Omental fat pad (tissue), 4 donors: Measurements from ENCODE around the gene SFMBT2. TPM values are rescaled to one million over a fixed set of nuclear protein-coding genes. Genes with fewer than 3 reads are reported as not detected.

Experiments used
- ATAC-seq: fragments of 150-250 bp; one replicate; pipeline ENCODE4 v1.9.1; 2016; ENCODE audit warnings: mild to moderate bottlenecking, moderate library complexity; ENCODE audit not compliant: low FRiP score
- DNase-seq: peaks from one replicate; pipeline ENCODE4 v3.0.0-alpha.2; 2019; ENCODE audit warnings: low spot score
- CTCF ChIP-seq, 3 donors: fragments of 450-650 bp; IDR thresholded peaks; one replicate each; pipeline ENCODE4 v1.5.1; 2016 to 2017; ENCODE audit warnings: antibody characterized with exemption in 3 of 3, mild to moderate bottlenecking in 3 of 3, moderate library complexity in 2 of 3
- total RNA-seq, 4 donors: library from RNA; depleted of rRNA; stranded (reverse); fragments of >200 nt; gene quantifications; one replicate each; pipeline ENCODE4 v1.1.0, GENCODE V29; 2016

SFMBT2 gene
- total RNA-seq, 4 donors from 2014 or later: 6.2 to 12.0 (median 9.4) TPM

GRCh38 chr10:7409045-7409731 lies 1.6 kb downstream of the SFMBT2 start:
- DNase-seq: no peak
- no peak for ATAC-seq
- no peak for TF ChIP-seq CTCF (IDR thresholded peaks at IDR 0.05)

GRCh38 chr10:7408291-7409044 lies 2.4 kb downstream of the SFMBT2 start:
- peak; percentile 33 for ATAC-seq
- DNase-seq: no peak

GRCh38 chr10:7407368-7408290 lies 3.2 kb downstream of the SFMBT2 start:
- DNase-seq (no peak), ATAC-seq (no peak)
- no peak for TF ChIP-seq CTCF (IDR thresholded peaks at IDR 0.05)

More at GRCh38 chr10:7408291-7409044, 2.4 kb downstream of the SFMBT2 start:
- TF ChIP-seq CTCF (IDR thresholded peaks at IDR 0.05): no peak

- DNase-seq (no peak), ATAC-seq (no peak)
- no peak for TF ChIP-seq CTCF (IDR thresholded peaks at IDR 0.05)
These were observed 4.0 kb downstream of the SFMBT2 start for GRCh38 chr10:7406712-7407333.

- no peak for DNase-seq
- ATAC-seq: no peak
- no peak for TF ChIP-seq CTCF (IDR thresholded peaks at IDR 0.05)
These were observed 5.2 kb downstream of the SFMBT2 start for GRCh38 chr10:7405637-7406036.

- DNase-seq (no peak), ATAC-seq (no peak)
- no peak for TF ChIP-seq CTCF (IDR thresholded peaks at IDR 0.05)
These were observed 7.2 kb downstream of the SFMBT2 start for GRCh38 chr10:7403620-7404019.
